PC-3 (cell line): ENCODE results near the gene SHROOM3. TPM values are rescaled to one million over a fixed set of nuclear protein-coding genes. Genes with fewer than 3 reads are reported as not detected.

ENCODE experiments used
- ATAC-seq: fragments of 200-7000 bp; cut with Tn5 transposase; 2 replicates; pipeline ENCODE4 v1.9.1; 2020; ENCODE audit warnings: mild to moderate bottlenecking, moderate library complexity
- BruUV-seq: library from RNA; stranded (reverse); fragments of 400-500 nt; replicated peaks from 2 replicates; lab custom pipeline; 2021; lab: Mats Ljungman, UMichigan
- CTCF ChIA-PET: fragments of 300-600 bp; sonication (Branson Sonifier 250); formaldehyde crosslinking; loops from one replicate; lab custom pipeline; 2022; ENCODE audit warnings: antibody characterized with exemption; lab: Charles Lee
- POLR2A ChIA-PET: fragments of 300-600 bp; sonication (Branson Sonifier 250); formaldehyde crosslinking; loops from one replicate; lab custom pipeline; 2022; ENCODE audit warnings: antibody characterized with exemption; ENCODE audit not compliant: unreplicated experiment; lab: Charles Lee
- DNase-seq: peaks from one replicate; pipeline ENCODE4 v3.0.0-alpha.2; 2015
- H2AFZ ChIP-seq: fragments of 300-600 bp; sonication (generic); 2 replicates; pipeline ENCODE4 v1.6.0; 2016; ENCODE audit warnings: antibody characterized with exemption, low read length
- H3F3A ChIP-seq: fragments of 300-600 bp; sonication (generic); one replicate; pipeline ENCODE4 v1.6.0; 2017; ENCODE audit warnings: antibody characterized with exemption, low read length, control low read depth, mild to moderate bottlenecking; ENCODE audit not compliant: unreplicated experiment
- H3K27ac ChIP-seq: fragments of 300-600 bp; sonication (generic); 2 replicates; pipeline ENCODE4 v1.5.1; 2016; ENCODE audit warnings: mild to moderate bottlenecking, low read length
- H3K27me3 ChIP-seq: fragments of 300-600 bp; sonication (generic); 2 replicates; pipeline ENCODE4 v1.6.1; 2016; ENCODE audit warnings: low read length, mixed read lengths
- H3K36me3 ChIP-seq: fragments of 300-600 bp; sonication (generic); 2 replicates; pipeline ENCODE4 v1.6.1; 2016; ENCODE audit warnings: low read depth, mixed run types, low read length, mixed read lengths
- H3K4me1 ChIP-seq: fragments of 300-600 bp; sonication (generic); 2 replicates; pipeline ENCODE4 v1.5.1; 2016; ENCODE audit warnings: low read length; ENCODE audit not compliant: insufficient read depth
- H3K4me2 ChIP-seq: fragments of 300-600 bp; sonication (generic); 2 replicates; pipeline ENCODE4 v1.6.0; 2016; ENCODE audit warnings: low read length
- H3K4me3 ChIP-seq: fragments of 300-600 bp; sonication (generic); 2 replicates; pipeline ENCODE4 v1.5.1; 2016; ENCODE audit warnings: mild to moderate bottlenecking, low read length, mixed read lengths
- H3K79me2 ChIP-seq: fragments of 300-600 bp; sonication (generic); 2 replicates; pipeline ENCODE4 v1.6.1; 2017; ENCODE audit warnings: low read length, mixed read lengths
- H3K9ac ChIP-seq: fragments of 300-600 bp; sonication (generic); 2 replicates; pipeline ENCODE4 v1.6.0; 2016; ENCODE audit warnings: mild to moderate bottlenecking, low read length
- H3K9me2 ChIP-seq: fragments of 300-600 bp; sonication (generic); replicated peaks from 2 replicates; pipeline ENCODE4 v1.6.1; 2016; ENCODE audit warnings: mixed run types, low read length, mixed read lengths
- H3K9me3 ChIP-seq: fragments of 300-600 bp; sonication (generic); 2 replicates; pipeline ENCODE4 v1.6.1; 2016; ENCODE audit warnings: low read length, mixed read lengths
- H4K20me1 ChIP-seq: fragments of 300-600 bp; sonication (generic); 2 replicates; pipeline ENCODE4 v1.6.1; 2016; ENCODE audit warnings: low read length, mixed read lengths
- EZH2 ChIP-seq: fragments of 300-600 bp; sonication (generic); IDR thresholded peaks from one replicate; pipeline ENCODE4 v1.6.1; 2017; ENCODE audit warnings: antibody characterized with exemption, mild to moderate bottlenecking, low read length; ENCODE audit not compliant: unreplicated experiment
- EZH2phosphoT487 ChIP-seq: fragments of 300-600 bp; sonication (generic); IDR thresholded peaks from 2 replicates; pipeline ENCODE4 v1.6.1; 2018; ENCODE audit warnings: mild to moderate bottlenecking, antibody characterized with exemption, low read length, borderline replicate concordance
- intact Hi-C: fragments of 100-400 bp; cut with micrococcal nuclease; formaldehyde crosslinking; loops from 2 replicates; pipeline ENCODE4 v1.9.0; 2023
- total RNA-seq: library from RNA; depleted of rRNA; stranded (reverse); fragments of >200 nt; gene quantifications from 2 replicates; pipeline ENCODE4 v1.2.3, GENCODE V29; 2014
- TF ChIP-seq, protein P1 (sequence below): fragments of 300-600 bp; sonication (generic); conservative IDR thresholded peaks from 2 replicates; pipeline ENCODE4 v1.5.1; 2017; ENCODE audit warnings: antibody characterized with exemption, low read depth, mild to moderate bottlenecking, low read length

The SHROOM3 gene
- total RNA-seq, 1 experiment from 2014 or later = 27.8 TPM

DNA sequence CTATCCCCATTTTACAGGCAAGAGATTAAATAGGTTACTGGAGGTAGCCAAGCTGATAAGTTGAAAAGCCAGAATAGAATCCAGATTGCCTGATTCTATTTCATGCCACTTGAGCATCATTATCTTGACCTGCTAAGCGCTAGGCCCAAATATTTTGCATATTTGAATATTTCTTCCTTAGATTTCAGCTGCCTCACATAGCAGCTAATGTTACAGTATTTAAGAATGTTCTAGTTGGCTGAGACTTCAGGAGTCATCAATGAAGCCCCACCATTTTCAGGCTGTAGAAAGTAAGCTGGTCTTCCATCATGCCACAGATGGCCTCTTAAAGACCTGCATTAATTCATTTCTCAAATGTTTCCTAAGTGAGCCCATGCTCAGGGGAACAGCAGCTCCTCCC lies 121.4 kb downstream of the SHROOM3 start:
- TF ChIP-seq EZH2phosphoT487 (no peak), EZH2 (no peak)
- TF ChIP-seq, protein P1, sequence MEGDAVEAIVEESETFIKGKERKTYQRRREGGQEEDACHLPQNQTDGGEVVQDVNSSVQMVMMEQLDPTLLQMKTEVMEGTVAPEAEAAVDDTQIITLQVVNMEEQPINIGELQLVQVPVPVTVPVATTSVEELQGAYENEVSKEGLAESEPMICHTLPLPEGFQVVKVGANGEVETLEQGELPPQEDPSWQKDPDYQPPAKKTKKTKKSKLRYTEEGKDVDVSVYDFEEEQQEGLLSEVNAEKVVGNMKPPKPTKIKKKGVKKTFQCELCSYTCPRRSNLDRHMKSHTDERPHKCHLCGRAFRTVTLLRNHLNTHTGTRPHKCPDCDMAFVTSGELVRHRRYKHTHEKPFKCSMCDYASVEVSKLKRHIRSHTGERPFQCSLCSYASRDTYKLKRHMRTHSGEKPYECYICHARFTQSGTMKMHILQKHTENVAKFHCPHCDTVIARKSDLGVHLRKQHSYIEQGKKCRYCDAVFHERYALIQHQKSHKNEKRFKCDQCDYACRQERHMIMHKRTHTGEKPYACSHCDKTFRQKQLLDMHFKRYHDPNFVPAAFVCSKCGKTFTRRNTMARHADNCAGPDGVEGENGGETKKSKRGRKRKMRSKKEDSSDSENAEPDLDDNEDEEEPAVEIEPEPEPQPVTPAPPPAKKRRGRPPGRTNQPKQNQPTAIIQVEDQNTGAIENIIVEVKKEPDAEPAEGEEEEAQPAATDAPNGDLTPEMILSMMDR = no peak
- Histone ChIP-seq H3K36me3 (no peaks in the 10 kb centered on the region), H3K4me3 (no peak overlapping the region), H3K27me3 (no peaks in the 10 kb centered on the region), H3K79me2 (no peaks in the 10 kb centered on the region), H3K4me1 (peaks cover 2% of the 10 kb centered on the region), H2AFZ (no peak overlapping the region), H3K9me2 (no peaks in the 10 kb centered on the region), H3F3A (no peaks in the 10 kb centered on the region), H3K9me3 (no peaks in the 10 kb centered on the region), H4K20me1 (no peaks in the 10 kb centered on the region), H3K4me2 (no peak overlapping the region), H3K27ac (no peak overlapping the region), H3K9ac (no peak overlapping the region)
- intact Hi-C loops = no loop called here
- POLR2A ChIA-PET = interaction anchor here (0.6 kb wide), 1 partner anchor 1296 kb away, joined by 4 read pairs; no protein-coding TSS in a partner anchor
- CTCF ChIA-PET = no interaction called here
- BruUV-seq = no TSS peak
- ATAC-seq (no peak), DNase-seq (no peak)

DNA sequence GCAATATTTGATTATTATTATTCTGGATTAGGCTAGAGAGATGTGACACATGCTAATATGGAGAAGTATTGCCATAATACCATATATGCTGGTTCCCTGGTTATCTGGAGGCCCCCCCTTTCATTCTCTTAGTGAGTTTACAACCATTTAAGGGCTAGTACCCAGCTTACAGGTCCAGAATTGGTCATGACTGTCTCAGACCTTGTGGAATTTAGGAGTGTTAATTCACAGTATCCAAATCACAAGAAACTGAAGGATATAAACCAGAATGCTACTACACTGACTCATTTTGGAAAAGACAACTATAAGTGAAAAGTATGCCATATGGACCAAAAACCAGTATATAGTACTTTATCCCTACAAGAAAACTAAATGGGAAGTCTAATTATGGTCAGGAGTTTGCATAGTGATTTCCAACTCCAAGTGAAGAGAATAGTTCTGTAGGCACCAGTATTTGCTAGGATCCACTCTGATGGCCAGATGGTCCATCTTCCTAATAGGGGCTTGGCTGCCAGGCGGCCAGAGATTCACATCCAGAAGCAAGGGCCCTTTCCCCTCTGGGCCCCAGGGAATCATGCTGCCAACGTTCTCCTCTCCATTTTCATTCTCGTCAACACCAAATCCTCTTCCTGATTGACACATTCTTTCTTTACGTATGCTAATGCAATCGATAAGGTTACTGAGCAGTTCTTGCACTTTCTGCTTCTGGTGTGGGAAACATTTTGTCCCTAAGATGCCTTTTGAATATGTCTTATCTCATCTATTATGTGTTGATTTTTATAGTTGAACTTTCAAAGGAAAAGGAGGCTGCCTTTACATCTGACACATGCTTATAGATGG lies 123.6 kb downstream of the SHROOM3 start:
- H4K20me1 ChIP-seq = no peaks in the 10 kb centered on the region
- no peaks in the 10 kb centered on the region for H3K9me3 ChIP-seq
- CTCF ChIA-PET = no interaction called here
- H3K4me1 ChIP-seq = peaks cover 20% of the 10 kb centered on the region
- no peaks in the 10 kb centered on the region for H3K79me2 ChIP-seq
- no peaks in the 10 kb centered on the region for H3K36me3 ChIP-seq
- H3K9ac ChIP-seq = no peak overlapping the region
- H2AFZ ChIP-seq = no peak overlapping the region
- no peaks in the 10 kb centered on the region for H3K9me2 ChIP-seq
- ATAC-seq = no peak
- POLR2A ChIA-PET = no interaction called here
- intact Hi-C loops = no loop called here
- H3K27ac ChIP-seq = no peak overlapping the region
- H3K27me3 ChIP-seq = no peaks in the 10 kb centered on the region
- TF ChIP-seq EZH2phosphoT487 = no peak
- TF ChIP-seq, protein P1 = no peak
- BruUV-seq = no TSS peak
- H3K4me2 ChIP-seq = no peak overlapping the region
- no peak for DNase-seq
- H3F3A ChIP-seq = peaks cover 5% of the 10 kb centered on the region
- no peak overlapping the region for H3K4me3 ChIP-seq
